GM18873 (cell line): ENCODE measurements around the gene PALM3.

Source experiments
- ATAC-seq: cut with Tn5 transposase; IDR thresholded peaks from one replicate; pipeline ENCODE4 v1.9.1; 2021; ENCODE audit warnings: mild to moderate bottlenecking, moderate library complexity, moderate number of reproducible peaks; ENCODE audit not compliant: unreplicated experiment, low FRiP score

PALM3 gene, protein sequence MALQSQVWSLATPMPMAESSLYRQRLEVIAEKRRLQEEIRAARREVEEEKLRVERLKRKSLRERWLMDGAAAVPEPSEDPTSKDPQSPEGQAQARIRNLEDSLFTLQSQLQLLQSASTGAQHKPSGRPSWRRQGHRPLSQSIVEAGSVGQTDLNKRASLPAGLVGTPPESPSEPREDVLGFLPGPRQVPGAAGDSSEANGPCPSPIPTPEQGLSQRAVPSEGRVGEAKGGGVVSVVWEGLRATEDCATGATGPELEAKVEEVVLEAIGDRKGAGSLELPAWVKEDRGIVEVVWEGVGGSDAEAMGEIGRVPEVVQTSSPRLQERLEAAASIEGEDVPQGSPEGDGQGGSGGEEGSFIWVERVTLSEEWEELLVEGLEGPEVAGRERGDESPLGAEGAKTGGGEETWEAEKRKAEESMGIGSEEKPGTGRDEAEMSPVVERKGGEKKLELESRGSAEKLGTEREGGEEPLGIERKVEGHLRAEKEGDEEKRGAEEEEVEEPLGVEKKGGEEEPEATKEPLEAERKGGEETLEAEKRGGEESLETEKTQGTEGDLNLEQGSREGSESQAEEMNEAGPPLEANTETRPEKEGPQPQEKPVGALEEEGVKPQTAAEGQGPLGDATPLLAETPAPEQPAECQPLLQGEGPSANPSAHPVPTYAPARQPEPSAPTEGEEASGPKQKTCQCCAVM

DNA sequence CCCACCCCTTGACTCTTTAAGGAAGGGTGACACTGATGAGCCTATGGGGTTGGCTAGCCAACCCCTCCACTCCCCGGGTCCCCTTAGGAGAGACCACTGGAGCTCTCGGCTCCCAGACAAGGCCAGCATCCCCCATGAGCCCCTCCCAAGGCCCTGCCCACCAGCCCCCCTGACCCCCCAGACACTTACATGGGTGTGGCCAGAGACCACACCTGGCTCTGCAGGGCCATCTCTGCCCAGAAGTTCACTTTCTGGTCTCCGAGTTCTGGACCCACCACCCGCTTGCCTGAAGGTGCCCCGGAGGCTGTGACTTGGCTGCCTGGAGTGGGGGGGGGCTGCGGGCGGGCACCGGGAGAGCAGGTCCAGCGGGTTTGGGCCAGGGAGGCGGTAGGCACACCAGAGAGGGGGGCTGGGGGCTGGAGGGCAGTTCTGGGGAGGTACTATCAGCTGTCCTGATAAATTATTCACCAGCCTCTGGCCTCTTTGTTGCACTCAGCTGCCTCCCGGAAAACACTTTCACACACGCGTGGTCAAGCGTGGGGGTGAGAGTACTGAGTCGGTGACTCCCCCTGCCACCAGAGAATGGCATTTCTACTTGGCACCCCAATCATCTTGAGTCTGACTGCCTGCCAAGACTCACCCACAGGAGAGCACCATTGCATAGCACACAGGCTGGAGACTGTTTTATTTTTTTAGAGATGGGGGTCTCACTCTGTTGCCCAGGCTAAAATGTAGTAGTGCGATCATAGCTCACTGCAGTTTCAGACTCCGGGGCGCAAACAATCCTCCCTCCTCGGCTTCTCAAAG lies at the start of gene PALM3:
Gene PALM3 (minus strand): TSS at position 326 of the 807 bp plus-strand sequence. CDS start 96 bp downstream, at position 230.
- no peak for ATAC-seq

DNA sequence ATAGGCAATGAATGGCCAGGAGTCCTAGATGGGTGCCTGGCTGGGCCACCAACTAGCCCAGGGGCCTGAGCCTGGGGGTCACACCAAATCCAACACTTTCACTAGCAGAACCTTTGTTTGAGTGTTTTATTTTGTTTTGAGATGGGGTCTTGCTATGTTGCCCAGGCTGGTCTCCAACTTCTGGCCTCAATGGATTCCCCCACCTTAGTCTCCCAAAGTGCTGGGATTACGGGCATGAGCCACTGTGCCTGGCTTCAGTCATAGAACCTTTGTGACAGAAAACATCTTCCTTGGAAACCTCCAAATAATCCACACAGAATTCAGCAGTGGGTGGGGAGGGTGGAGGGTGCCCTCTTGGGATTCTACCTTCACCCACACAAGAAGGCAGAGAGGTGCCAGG lies 49.6 kb upstream of the PALM3 start:
- ATAC-seq, result no peak

DNA sequence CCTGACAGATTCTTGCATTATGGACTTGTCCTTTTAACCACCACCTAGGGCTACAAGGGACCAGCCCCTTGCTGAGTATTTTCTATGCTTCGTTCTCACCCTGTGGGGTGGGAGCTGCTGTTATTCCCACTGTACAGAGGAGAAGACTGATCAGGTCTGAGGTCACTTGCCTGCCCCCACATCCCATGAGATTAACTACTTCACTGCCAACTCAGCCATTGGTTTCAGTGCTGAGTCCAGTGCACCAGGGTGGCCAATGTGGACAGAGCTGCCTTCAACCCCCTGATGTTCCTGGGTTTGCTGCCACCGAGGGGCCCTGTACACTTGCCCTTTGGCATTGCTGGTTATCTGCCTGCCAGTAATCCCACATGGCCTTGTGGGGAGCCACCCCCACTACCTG lies 48.8 kb upstream of the PALM3 start:
- no peak for ATAC-seq

DNA sequence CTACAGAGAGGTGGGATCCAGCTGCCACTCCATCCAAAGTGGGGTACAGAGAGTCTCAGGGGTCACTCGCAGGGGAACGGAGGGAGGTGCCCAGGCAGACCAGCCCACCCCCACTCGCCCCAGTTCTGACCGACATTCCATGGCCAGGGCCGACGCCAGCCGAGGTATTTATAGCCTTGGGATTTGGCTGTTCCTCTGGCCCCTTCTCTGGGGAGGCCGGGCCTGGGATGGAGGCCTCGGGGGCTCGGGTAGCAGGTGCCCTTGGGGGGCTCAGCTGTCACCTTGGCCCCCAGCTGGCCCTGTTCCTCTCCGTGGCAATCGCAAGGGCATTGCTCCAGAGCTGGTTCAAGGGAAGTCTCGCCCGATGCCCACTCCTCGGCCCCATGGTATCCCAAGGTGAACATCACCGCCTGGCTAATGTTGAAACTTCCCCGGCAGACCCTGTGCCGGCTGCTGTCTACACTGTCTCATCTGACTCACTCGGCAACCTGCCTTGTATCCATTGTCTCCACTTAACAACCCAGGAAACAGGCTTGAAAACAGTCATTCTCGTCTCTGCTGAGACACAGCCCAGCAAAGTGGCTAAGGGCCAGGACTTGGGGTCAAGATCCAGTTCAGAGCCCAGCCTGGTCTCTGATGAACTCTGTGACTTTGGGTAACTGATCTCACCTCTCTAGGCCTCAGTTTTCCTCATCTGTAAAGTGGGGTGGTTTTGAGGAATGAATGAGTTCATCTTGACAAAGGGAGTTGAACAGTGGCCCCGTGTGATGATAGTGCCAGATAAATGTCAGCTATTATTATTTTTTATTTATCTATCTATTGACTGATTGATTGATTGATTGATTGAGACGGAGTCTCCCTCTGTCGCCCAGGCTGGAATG lies 45.9 kb upstream of the PALM3 start:
- ATAC-seq, result no peak

DNA sequence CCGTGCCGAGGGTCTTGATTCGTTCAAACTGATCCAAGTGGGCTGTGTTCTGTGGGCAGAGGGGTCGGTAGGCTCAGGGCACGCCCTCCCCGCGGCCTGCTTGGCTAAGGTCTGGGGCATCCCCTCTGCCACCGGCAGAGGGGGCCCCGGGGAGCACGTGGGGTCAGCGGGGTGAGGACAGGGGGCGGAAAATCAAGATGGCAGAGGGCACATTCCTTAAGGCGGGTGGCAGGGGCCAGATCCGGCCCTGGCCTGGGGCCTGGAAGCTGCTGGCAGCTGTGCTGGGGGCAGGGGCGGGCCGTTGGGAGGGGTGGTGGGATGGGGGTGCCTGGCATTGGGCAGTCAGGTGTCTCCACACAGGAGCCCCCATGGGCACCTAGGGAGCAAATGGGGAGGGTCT lies 45.0 kb upstream of the PALM3 start:
- ATAC-seq, result no peak

DNA sequence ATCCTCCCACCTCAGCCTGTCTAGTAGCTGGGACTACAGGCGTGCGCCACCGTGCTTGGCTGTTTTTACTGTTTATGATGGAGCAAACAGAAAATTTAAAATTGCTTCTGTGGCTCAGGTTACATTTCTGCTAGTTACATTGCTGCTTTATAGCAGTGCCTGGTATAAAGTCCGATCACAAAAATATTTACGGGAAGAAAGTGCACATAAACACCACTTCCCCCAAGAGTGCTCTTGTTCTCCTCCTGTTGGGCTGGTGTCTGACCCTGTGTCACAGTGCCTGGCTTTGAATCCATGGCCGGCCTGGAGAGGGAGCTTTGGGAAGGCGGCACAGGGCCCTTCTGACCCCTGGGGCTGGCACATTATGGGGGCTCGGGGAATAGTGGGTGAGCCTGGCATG lies 43.8 kb upstream of the PALM3 start:
- ATAC-seq, result no peak

DNA sequence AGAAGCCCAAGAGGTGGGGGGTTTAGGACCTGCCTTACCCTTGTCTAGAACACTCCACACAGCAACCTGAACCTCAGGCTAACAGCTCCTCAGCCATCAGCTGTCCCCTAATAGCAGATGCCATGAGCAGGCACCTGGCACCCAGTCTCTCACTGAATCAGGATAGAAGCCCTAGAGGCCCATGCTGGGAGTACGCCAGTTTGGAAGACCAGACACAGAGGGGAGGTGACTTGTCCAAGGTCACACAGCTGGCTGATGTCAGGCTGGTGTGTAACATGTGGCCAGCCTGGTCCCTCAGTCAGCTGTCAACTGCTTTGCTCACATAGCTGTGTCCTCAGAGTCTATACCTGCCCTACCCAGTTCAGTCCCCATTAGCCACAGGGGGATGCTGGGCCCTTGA lies 41.4 kb upstream of the PALM3 start:
- ATAC-seq, result no peak

DNA sequence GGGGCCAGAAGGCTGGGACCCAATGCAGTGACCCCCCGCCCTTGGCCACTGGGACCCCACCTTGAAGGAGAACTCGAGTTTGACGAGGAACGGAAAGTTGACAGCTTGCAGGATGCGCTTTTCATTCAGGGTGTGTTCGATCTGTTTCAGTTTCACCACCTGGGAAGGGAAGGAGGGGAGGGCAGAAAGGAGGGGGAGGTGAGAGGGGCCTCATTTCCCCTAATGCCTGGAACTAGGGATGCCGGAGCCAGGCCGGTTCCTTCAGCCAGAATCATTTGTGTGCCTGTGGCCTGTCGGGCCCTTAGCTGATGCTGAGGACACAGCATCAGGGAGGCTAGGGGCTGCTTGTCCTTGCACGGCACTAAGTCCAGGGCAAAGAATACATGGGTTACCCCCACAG lies 40.9 kb upstream of the PALM3 start:
- ATAC-seq, result no peak

DNA sequence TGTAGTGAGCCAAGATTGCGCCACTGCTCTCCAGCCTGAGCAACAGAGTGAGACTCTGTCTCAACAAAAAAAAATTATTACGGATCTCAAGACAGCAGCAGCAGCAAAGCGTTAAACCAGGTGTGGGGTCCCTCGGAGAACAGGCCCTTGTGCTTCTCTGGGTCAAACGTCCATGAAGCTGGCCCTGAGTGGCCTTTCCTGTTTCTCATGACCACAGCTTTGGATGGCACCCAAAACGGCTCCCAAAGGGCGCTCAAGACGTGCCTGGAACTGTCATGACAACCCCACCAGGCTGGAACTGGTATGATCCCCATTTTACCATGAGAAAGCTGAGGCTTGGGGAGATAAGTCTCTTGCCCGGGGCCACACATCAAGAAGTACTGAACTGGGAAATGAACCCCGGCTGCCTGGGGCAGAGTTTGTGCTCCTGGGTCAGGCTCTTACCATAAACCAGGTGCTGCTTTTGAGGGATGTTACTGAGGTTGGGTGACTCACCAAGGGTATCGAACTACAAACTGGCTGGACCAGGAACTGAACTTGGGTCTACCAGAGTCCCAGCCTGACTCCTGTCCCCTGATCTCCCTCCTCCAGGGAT lies 40.3 kb upstream of the PALM3 start:
- ATAC-seq, result no peak

DNA sequence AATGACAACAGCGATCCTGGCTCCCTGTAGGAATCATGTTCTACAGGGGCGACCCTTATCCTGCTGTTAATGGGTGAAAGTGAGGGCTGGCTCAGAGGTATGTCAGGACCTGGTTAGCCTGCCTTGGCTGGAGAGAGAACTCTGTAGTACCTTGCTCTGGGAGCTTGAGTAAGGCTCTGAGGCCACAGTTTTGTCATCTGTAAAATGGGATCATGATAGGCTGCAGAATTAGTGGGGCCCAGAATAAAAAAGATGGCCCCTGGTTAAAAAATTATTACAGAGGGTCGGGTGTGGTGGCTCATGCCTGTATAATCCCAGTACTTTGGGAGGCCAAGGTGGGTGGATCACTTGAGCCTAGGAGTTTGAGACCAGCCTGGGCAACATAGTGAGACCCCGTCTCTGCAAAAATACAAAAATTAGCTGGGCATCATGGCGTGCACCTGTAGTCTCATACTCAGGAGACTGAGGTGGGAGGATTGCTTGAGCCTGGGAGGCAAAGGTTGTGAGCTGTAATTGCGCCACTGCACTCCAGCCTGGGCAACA lies 39.2 kb upstream of the PALM3 start:
- ATAC-seq, result no peak

DNA sequence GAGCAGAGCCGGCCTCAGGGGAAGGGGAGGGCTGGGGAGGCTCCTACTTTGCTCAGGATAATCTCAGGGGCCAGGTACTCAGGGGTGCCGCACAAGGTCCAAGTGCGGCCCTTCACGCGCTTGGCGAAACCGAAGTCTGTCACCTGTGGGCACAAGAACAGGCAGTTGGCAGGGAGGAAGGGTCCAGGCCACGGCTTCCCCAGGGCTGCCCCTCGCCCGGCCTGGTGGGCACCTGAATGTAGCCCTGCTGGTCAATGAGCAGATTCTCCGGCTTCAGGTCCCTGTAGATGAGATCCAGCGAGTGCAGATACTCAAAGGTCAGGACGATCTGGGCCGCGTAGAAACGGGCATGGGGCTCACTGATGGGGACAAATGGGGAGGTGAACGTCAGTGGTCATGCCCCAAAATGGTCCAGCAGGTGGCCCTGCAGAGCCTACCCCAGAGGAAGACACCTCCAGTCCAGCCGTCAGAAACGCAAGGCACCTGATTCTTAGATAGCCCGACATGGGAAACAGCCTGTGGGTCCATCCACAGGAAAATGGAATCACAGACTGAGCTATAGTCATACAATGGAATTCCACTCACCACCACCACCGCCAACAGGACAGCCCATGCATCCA lies 35.8 kb upstream of the PALM3 start:
- ATAC-seq, result no peak

DNA sequence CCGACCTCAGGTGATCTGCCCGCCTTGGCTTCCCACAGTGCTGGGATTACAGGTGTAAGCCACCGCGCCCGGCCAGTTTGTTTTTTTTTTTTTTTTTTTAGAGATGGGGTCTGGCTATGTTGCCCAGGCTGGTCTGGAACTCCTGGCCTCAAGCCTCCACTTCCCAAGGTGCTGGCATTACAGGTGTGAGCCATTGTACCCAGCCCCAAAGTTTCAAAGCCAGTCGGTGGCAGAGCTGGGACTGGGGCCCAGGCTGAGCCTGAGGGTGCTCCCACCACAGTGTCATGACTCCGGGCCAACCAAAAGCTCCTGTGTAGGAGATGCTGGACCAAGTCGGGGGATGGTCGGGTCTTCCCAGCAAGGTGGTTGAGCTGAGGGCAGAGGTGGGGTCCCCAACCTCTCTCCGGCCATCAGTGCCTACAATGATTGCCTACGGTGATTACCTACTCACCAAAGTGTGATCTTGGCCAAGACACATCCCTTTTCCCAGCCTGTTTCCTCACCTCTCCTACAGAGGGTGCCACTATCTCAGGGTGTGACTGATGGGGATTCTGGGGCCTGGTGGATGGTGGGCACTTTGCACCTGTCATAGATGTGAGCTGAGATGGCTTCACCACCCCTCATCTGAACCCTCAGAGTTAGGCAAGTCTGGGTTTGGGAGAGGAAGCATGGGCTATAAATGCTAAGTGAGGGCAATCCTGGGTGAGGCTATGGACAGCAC lies 34.6 kb upstream of the PALM3 start:
- ATAC-seq, result no peak

DNA sequence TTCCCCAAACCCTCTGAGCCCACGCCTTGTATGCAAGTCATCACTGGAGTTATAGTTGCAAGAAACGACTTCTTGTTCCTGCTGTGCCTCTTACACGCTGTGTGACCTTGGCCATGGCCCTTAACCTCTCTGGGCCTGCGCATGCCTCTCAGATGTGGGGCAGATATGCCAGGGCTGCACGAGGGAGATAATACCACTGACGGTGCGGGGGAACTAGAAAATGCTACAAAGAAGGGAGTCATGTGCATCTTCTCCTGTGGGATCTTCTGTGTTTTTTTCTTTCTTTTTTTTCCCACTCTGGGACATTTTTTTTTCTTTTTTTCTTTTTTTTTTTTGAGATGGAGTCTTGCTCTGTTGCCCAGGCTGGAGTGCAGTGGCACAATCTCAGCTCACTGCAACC lies 33.0 kb upstream of the PALM3 start:
- ATAC-seq, result no peak

DNA sequence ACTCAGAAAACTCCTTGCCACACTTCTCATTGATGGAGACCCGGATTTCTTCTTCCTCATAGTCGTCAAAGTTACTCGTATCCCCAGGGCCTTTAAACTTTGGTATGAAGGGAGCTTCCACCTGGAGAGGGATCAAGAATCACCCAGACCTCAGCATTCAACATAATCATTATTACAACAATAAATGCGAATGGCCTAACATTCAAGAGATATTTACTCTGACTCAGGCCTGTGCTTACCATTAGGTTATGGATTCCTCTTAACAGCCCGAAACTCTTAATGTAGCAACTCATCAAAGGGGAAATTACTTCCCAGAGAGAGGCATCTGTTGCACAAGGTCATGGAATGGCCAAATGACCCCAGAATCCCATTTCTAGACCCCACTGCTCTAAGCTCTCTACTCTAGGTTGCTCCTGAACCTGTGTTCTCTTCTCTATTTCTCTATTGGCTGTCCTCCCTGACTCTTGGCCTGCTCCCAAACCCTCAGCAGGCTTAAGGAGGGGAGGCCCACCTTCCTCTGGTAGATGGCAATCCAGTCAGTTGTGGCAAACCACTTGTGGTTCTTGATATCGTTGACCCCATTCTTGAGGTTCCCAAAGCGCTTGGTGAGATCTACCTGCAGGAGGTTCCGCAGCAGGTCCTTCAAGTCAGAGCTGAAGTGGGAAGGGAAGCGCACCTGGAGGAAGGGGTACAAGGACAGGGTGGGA lies 31.4 kb upstream of the PALM3 start:
- no peak for ATAC-seq

DNA sequence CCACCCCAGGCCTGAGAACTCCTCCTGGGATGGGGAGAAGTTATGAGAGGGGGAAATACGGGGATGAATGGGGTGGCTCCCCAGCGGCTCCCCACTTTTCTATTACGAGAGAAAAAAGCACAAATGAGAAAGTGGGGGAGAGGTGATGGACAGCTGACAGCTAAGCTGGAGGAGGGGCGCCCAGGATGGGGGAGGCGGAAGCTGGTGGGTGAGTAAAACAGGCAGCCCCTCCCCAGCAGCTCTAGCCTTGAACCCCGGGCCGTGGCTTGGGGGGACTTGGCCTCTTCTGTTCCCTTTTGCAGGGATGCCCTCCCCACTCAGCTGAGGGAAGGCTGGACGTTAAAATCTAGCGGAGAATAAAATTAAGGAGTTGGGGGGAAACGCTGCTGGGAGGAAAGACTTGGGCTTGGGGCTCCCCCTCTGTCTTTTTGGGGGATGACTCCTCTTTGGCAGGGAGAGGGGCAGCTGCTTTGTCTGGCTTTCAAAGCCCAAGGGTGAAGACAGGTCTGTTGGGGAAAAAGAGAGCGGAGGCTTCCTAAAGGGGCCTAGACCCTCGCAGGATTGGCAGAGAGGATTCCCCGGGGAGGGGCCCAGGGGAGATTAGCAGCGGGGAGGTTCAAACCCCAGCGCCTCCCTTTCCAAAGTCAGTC lies 30.1 kb upstream of the PALM3 start:
- no peak for ATAC-seq

DNA sequence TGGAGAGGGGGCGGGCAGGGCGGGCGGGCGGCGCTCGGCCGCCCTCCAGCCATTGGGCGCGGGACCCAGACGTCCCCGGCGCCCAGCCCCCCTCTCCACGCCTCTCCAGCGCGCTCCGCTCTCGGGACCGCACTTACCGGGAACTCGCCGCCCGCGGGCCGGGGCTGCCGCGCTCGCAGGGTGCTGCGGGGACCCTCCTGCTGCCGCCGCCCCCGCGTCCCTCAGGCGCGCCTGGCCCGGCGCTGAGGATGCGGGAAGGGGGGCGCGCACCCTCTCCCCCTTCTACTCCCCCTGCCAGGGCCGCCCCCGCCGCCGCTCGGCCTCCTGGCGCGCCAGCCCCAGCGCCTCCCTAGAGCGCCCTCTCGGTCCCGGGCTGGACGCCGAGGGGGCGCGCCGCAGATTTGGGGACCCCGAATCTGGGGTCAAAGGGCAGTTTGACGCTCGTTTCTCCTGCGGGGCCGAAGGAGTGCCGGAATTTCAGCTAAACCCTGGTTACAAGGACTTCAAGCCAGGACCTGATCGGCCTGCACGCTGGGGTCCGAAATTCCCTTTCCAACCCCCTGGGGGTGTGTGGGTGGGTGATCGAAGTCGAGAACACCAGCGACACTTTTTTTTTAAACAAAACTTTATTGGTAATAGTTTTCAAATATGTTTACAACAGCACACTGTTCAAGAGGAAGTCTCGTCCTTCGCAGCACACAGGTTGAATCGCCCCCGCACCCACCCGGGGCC lies 29.4 kb upstream of the PALM3 start:
- no peak for ATAC-seq
